ENCODE measurements around the gene TOMM70.
"Not testable (repeated sequence)": the region's sequence is repeated elsewhere in the genome, so short reads cannot be mapped to it uniquely, and the experiment has no call there.

The TOMM70 gene

DNA sequence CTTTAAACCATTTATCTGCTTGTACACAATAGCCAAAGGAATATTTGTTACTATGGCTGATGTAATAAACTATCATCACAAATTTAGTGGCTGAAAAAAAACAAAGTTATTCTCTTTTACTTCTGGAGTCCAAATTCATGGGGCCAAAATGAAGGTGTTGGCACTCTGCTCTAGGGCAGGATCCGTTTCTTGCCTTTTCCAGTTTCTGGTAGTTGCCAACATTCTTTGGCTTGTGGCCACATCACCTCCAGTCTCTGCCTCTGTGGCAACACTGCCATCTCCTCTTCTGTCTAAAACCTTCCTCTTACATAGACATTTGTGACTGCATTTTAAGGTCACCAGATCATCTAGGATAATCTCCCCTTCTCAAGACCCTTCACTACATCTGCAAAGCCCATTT lies 39.0 kb downstream of the TOMM70 start:
- DNase-seq = no peak

DNA sequence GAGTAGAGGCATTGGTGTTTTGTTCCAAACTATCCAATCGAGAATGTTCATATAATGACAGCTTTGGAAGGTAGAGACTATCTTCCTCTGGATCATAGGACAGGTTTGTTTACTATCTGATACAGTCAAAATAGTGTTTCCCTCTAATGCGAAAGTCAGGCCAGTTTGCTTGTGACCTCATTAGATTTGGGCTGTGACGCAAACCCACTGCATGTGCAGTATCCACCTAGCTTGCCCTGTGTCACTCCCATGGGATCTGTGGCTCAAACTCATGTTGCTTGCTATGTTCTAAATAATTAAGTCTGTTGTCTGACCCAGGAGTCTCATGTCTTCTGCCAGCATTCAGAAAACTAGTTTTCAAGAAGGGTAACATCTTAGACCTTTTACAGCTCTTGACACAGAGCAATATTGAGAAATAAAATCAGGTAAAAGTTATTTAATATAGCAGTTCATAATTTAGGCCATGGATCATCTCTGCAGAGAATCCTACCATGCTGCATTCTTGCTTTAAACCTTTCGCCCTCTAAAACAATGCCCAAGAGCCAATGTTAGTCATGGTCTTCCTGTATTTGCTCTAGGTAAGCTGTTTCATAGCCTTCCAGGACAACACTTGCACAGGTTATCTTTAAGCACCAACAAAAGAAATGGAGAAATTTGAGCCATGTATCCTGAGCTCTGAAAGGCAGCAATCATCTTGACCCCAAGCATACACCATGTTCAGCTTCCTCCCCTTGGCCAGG lies 40.0 kb downstream of the TOMM70 start:
- DNase-seq = no peak

DNA sequence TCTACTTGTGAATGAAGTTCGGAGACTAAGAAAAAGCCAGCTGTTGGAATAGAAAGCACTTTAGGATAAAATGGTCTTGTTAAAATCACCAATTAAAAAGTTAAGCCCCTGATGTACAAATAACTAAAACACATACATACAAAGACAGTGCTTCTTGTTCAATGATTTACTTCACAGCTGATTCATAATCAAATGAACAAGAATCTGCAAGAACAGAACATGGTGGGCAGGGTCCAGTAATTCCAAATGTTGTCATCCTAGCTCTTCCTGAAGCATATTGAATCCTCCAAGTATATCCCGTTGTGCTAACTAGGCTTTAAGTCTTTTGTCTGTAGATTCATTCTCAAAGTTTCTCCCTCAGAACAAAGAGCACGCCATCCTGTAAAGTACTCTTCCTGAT lies 41.9 kb downstream of the TOMM70 start:
- DNase-seq = no peak

DNA sequence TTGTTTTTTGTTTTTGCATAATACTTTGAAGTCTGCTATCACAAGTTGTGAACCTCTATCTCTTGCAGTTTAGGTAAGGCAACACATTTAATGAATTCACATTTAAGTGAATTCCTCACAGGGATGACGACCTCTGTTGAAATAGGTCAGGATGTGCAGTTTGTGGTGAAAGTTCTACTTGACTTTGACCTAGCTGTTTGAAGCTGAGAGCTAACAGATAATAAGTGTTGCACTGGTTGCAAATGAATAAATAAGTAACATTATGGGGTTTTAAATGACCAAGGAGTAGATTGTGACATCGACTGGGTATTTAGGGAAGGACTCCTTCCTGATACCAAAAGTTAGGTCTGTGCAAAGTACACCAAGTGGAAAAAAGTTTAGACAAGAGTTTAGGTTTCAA lies 42.5 kb downstream of the TOMM70 start:
- no peak for DNase-seq

DNA sequence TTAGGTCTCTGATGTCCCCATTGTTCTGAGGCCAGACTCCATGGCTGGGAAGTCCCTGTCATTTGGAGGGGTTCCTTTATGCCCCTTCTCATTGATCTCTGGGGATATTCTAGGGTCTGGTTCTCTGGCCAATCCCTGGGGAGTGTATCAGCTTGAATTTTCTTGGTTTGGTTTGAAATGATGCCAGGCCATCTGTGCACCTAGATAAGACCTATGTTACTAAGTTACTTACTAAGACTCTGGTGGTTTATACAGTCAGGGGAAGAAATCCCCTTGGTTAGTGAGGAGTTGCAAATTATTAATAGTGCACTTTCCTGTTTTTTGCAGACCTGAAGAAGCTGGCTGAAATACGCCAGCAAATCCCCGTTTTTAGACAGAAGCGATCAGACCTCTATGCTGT lies 46.0 kb downstream of the TOMM70 start:
- no peak for DNase-seq

DNA sequence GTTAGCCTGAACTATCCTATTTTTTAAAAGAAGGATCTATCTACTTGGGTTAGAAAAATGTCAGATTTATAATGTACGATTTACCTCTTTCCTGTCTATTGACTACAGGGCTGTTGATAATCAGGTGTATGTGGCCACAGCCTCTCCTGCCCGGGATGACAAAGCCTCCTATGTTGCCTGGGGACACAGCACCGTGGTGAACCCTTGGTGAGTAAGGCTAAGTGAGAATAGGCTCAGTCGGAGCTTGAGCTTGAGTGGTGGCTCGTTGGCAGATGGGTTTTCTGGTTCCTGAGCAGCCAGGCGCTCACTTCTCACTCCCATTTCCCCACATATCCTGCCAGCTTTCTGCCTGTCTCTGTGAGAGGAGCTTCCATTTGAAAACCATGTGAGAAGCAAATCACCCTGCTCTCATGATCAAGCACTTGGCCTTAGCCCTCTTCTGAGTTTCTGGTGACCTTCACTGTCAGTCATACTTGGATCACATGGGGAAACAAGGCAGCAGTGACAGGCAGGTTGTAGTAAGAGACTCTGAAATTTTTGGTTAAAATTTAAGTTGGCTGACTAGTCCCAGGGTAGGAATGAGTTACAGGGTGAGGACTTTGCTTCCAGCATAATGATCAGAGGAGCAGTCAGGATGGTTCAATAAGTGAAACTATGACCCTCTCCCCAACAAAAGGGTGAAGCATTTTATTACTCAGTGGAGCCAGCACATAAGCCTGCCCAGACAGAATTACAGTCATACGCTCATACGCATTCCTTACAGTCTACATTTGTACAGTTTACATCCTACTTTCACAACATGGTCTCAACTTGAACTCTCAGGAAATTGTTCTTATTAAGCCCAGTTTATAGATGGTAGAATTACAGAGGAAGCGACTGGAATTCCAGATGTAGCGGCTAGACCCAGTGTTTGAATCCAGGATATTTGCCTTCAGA lies 48.3 kb downstream of the TOMM70 start:
- no peak for DNase-seq

DNA sequence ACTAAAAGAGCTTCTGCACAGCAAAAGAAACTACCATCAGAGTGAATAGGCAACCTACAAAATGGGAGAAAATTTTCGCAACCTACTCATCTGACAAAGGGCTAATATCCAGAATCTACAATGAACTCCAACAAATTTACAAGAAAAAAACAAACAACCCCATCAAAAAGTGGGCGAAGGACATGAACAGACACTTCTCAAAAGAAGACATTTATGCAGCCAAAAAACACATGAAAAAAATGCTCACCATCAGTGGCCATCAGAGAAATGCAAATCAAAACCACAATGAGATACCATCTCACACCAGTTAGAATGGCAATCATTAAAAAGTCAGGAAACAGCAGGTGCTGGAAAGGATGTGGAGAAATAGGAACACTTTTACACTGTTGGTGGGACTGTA lies 49.1 kb downstream of the TOMM70 start:
- DNase-seq = not testable (repeated sequence)

DNA sequence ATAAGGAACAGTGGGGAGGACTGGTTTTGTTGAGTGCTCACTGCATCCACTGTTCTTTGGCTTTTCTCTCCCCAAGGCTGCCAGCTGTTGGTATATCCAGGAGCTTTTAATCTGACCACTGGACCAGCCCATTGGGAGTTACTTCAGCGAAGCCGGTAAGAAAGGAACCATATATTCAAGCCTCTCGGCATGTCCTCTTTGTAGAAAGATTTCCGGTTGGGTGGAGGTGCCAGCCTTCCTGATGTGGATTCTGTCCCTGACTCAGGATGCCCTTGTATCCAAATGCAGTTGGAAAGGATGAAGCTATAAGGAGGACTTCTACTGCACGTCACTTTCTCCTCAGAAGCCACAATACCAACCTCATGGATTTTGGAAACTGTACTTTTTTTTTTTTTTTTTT lies 52.2 kb downstream of the TOMM70 start:
- DNase-seq = no peak

DNA sequence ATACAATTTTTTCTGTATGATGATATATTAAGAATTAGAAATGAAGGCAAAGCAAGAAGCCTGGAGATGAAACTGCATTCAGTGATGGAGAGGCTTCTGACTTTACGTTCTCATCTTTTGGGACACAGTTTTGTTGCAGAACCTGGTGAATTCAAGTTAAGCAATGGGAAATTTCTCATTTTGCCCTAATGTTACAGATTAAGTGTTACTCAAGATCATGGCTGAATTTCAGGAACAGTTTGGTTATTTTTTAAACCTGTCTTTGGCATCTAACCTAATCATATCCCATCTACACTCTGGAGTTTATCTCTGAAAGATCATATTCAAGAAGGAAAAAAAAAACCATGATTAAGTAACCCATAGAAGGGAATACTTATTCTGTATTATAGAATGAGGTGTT lies 60.4 kb downstream of the TOMM70 start:
- DNase-seq = no peak

DNA sequence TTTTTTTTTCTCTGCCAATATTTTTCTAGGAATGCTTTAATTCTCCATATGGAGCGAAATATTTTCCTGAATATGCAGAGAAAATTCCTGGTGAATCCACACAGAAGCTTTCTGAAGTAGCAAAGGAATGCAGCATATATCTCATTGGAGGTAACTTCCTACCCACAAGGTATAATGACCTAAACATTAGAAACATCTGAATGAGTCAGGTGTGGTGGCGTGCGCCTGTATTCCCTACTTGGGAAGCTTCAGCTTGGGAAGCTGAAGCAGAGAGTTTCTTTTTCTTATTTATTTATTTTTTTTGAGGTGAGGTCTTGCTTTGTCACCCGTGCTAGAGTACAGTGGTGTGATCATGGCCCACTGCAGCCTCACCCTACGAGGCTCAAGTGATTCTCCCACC lies 61.1 kb downstream of the TOMM70 start:
- no peak for DNase-seq

DNA sequence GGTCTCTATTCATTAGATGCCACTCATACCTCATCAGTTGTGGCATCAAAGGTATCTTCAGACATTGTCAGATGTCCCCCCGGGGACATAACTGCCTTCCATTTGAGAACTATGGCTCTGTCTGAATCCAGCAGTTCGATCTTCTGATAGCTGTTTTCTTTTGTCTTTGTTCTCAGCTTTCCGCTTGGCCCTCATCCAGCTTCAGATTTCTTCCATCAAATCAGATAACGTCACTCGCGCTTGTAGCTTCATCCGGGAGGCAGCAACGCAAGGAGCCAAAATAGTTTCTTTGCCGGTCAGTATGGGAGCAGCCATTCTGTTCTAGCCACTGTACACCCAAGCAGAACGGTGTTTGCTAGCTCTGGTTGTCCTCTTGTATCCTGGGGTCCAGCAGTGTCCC lies 62.0 kb downstream of the TOMM70 start:
- DNase-seq = no peak

DNA sequence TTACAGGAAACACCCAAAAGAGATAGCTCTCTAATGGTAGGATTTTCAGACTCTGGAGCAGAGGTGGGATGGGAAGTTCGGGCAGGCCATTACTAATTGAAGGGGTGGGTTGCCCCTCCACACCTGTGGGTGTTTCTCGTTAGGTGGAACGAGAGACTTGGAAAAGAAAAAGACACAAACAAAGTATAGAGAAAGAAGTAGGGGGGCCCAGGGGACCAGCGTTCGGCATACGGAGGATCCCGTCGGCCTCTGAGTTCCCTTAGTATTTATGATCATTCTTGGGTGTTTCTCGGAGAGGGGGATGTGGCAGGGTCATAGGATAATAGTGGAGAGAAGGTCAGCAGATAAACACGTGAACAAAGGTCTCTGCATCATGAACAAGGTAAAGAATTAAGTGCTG lies 64.7 kb downstream of the TOMM70 start:
- not testable (repeated sequence) for DNase-seq

DNA sequence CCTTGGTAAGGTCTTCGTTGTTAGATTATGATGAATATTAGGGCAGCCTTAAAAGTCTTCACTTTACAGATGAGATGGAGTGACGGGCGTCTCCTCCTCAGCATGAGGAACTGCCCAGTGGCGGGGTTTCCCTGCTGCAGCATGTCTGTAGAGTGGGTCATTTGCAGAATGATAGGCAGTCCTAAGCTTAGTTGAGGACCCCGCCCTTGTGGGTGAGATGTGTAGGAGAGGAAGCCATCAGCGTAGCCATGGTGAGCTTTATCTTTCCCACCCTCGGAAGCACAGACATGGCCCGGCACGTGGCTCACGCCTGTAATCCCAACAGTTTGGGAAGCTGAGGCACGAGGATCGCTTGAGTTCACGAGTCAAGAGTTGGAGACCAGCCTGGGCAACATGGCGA lies 65.5 kb downstream of the TOMM70 start:
- DNase-seq = peak; percentile 35

DNA sequence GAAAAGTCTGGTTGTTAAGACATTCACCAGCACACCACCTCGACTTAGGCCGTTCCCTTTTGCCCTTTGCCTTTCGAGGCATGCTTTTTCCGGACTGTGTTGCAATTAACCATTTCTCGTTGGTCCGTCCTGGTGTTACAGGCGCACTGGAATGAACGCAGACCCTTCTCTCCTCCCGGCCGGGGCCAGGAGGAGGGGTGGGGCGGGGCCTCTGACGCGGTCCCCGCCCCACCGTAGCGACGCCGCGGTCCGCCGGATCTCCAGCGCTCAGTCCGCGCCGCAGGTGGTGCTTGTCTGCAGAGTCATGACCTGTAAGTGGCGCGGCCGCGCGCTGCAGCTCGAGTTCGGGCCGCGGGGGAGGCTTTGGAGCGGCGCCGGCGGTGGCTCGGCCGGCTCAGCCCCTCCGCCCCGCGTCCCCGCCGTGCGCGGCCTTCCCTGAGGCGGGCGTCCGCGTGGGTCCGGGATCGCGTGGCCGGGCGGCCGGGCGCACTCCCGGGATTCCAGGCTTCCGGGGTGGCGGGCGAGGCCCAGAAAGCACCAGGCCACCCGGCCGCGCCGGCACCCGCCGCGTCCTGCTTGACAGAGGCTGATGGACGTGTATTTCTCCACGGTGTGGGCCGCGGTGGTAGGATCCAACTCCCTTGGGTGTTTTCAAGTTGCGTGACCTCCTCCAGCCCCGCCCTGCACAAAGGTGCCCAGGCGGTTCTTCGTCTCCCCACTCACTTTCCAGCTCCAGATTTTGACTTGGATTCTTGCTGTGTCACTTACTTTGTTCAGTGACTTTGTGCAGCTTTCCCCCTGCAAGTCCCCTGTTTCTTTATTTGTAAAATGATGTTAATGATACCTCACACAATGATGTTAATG lies 66.2 kb downstream of the TOMM70 start, which contains the start of gene NIT2:
TSS of gene NIT2 (plus strand) at position 270 of the 864 bp plus-strand sequence. CDS start at position 305, 35 bp downstream.
- peak; percentile 85 for DNase-seq

DNA sequence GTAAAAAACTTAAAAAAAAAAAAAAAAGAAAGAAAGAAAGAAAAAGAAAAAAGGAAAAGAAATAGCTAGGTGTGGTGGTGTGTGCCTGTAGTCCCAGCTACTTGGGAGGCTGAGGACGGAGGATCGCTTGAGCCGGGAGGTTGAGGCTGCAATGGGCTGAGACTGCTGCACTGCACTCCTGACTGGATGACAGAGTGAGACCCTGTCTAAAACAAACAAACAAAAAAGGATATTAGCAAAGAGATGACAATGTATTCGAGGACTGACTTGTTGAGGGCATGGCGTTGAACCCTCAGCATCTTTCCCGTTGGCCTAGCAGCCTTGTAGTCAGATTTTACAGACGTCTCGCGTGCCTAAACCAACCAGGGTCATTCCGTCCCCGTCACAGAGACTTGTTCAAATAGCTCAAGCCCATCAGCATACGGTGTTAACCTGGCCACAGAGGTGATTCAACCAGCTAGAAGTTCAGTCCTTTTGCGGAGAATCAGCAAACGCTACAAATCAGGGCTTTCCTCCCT lies 66.9 kb downstream of the TOMM70 start:
- no peak for DNase-seq

DNA sequence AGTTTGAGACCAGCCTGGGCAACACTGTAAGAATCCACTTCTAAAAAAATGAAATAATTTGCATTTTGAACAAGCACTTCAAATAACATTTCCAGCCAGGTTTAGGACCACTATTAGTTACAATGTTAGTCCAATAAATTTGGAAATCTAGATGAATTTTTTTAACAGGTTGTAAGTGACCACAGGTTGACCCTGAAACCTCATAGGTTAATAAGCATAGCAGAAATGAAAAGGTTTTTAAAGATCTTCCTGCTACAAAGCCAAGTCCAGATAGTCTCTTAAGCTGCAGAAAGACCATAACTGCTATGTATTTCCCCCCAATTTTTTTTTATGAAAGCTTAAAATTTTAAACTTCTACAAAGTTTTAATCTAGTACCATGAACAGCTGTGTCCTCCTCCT lies 67.8 kb downstream of the TOMM70 start:
- DNase-seq = no peak

DNA sequence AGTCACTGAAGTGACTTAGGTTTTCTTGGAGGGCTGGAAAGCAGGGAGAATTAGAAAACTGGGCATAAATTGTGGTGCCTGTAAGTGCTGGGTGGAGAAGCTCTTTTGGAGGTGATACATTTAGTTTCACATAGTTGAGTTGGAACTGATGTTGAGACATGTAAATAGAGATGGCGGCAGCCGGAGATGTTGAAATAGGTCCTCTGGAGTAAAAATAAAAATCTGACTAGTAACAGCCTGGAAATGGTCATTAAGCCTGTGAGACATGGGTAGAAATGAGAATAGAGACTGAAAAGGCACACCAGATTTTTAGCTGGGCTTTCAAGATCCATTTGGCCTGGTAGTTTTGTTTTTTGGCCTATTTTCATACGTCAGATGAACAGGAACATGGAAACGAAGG lies 69.2 kb downstream of the TOMM70 start:
- DNase-seq = no peak

DNA sequence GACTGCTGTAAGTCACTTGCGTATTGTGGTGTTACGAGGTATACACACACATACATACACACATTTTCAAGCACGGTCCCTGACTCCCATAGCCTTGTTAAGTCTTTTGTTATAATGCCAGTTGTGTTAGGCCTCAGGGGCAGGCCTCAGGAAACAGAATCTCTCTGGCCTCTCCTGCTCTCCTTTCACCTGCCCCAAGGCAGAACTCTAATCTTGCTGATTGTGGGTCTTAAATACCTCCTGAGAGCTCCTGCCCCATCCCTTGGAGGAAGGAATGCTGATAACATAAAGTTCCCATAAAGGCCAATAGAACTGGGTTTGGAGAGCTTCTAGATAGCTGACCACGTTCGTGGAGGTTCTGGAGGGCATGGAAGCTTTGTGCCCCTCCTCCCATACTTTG lies 70.2 kb downstream of the TOMM70 start:
- DNase-seq = no peak

DNA sequence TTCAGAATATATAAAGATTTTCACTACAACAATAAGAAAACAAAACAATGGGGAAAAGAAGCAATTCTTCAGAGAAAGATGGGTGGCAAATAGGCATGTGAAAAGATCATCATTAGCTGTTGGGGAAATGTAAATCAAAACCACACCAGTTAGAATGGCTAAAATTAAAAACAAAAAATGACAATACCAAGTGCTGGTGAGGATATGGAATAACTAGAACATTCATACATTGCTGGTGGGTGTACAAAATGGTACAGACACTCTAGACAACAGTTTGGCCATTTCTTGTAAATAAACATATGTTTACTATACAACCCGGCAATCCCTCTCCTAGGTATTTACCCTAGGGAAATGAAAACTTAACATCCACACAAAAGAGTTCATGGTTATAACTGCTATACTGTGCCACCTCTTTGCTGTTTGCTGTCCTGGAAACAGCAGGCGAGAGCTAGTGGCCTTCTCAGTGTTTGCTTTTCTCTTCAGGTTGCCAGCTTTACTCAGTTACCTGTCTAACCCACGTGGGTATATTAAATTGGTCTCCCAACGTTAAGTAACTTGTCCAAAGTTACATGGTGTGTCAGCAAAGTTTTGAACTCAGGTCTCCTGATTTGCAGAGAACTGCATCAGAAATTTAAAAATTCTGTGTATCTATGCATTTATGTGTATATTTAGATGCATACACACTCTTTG lies 70.9 kb downstream of the TOMM70 start:
- DNase-seq = no peak

DNA sequence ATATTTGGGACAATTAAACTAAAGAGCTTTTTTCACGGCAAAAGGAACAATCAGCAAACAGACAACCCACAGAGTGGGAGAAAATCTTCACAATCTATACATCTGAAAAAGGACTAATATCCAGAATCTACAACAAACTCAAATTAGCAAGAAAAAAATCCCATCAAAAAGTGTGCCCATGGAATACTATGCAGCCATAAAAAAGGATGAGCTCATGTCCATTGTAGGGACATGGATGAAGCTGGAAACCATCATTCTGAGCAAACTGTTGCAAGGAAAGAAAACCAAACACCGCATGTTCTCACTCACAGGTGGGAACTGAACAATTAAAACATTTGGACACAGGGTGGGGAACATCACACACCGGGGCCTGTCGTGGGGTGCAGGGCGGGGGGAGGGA lies 73.5 kb downstream of the TOMM70 start:
- not testable (repeated sequence) for DNase-seq

DNA sequence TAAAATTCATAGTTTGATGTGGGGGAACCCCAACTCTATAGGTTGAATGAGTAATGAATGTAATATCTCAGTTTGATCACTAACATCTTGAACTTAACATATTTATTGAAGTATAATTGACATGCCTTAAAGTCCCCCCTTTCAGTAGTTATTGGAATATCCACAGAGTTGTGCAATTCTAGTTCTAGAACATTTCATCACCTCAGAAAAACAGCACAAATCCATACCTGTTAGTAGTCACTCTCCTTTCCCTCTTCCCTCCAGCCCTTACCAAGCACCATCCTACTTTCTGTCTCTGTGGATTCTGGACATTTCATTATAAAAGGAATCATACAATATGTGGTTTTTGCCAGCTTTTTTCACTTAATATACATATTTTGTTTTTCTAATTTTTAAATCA lies 75.1 kb downstream of the TOMM70 start:
- DNase-seq = no peak

DNA sequence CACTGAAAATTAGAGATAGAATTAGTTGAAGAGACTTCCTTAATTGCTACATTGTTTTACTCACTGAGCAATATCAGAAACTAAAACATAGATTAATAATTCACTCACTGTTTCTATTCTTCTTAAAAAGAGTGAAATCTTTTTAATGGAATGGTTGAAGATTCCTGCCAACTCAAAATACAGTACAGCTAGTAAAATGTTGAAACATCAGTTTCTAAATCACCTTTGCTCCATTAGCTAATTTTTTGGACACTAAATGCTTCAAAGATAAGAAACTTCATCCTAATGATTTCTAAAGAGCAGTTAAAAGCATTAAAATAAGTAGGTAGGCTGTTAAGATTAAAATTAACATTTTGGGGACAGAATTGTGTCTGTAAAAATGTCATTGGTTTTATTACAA lies 76.8 kb downstream of the TOMM70 start:
- no peak for DNase-seq

All from MV-4-11 (cell line).